ENCODE measurements around the gene CYP51A1. TPM values are rescaled to one million over a fixed set of nuclear protein-coding genes. Genes with fewer than 3 reads are reported as not detected.
A peak's percentile ranks its signal among the peaks of the same experiment; 100 is the strongest.
"Not testable (repeated sequence)": the region's sequence is repeated elsewhere in the genome, so short reads cannot be mapped to it uniquely, and the experiment has no call there.

Gene CYP51A1
- 193 and 196 TPM in 2 replicates for total RNA-seq
- long read RNA-seq, transcript CYP51A1-203 (10 exons, 1,729 nt): minor isoform, 28 of 483 reads
- long read RNA-seq, transcript CYP51A1-201 (10 exons, 3,210 nt): major isoform, 425 of 483 reads
- long read RNA-seq, partial matches to known transcripts: 16 of 483 reads
- long read RNA-seq, other reads (novel, unspliced or antisense): 13 of 483 reads

DNA sequence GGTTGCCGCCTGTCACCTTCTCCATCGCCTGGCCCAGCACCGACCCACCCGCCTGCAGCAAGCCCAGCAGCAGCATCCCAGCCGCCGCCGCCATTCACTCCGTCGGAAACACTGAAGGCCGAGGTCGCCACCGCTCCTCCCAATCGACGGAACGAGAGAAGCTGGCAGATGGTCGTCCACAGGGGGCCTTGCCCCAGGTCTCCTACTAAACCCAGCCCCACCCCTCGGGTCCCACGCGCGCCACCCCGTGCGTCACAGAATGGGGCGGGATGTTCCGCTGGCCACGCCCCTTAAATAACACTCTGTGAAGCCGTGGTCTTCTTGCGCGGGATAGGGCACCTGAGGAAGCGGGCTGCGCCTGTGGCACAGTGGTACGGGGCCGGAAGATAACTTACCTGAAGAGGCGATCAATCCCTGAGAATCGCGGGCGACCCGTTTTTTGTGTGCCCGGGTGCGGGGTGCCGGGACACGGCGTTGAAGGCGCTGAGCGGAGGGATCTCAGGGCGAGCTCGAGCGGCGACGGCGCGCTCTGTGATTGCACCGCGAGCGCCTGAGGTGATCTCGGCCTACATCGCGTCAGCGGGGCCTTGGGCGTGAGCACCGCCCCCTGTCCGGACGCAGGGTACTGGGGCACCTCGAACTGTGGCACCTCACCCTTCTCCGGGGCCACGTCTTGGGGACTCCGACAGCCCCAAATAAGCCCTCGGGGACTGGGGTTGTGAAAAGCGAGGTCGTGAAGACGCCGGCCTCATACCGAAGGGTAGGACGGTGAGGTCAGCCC, at the start of gene CYP51A1:
Gene CYP51A1, minus strand, starts transcription at position 207 of the 781 bp plus-strand sequence. Its CDS starts 113 bp downstream, at position 94.
- peak; percentile 92 for DNase-seq (ENCODE audit: low read depth, low spot score)
- TF ChIP-seq, protein P1, sequence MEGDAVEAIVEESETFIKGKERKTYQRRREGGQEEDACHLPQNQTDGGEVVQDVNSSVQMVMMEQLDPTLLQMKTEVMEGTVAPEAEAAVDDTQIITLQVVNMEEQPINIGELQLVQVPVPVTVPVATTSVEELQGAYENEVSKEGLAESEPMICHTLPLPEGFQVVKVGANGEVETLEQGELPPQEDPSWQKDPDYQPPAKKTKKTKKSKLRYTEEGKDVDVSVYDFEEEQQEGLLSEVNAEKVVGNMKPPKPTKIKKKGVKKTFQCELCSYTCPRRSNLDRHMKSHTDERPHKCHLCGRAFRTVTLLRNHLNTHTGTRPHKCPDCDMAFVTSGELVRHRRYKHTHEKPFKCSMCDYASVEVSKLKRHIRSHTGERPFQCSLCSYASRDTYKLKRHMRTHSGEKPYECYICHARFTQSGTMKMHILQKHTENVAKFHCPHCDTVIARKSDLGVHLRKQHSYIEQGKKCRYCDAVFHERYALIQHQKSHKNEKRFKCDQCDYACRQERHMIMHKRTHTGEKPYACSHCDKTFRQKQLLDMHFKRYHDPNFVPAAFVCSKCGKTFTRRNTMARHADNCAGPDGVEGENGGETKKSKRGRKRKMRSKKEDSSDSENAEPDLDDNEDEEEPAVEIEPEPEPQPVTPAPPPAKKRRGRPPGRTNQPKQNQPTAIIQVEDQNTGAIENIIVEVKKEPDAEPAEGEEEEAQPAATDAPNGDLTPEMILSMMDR (conservative IDR thresholded peaks at IDR 0.05): no peak
- Mint-ChIP-seq H3K27ac (ENCODE audit: unreplicated experiment) (peak within 1 kb of the TSS; percentile 100), H3K4me3 (peak within 1 kb of the TSS; percentile 100), H3K36me3 (ENCODE audit: low read depth) (peaks cover 23% of the 10 kb centered on the region), H3K4me1 (peaks cover 54% of the 10 kb centered on the region), H3K27me3 (ENCODE audit: low read depth) (no peaks in the 10 kb centered on the region), H3K9me3 (no peaks in the 10 kb centered on the region)

DNA sequence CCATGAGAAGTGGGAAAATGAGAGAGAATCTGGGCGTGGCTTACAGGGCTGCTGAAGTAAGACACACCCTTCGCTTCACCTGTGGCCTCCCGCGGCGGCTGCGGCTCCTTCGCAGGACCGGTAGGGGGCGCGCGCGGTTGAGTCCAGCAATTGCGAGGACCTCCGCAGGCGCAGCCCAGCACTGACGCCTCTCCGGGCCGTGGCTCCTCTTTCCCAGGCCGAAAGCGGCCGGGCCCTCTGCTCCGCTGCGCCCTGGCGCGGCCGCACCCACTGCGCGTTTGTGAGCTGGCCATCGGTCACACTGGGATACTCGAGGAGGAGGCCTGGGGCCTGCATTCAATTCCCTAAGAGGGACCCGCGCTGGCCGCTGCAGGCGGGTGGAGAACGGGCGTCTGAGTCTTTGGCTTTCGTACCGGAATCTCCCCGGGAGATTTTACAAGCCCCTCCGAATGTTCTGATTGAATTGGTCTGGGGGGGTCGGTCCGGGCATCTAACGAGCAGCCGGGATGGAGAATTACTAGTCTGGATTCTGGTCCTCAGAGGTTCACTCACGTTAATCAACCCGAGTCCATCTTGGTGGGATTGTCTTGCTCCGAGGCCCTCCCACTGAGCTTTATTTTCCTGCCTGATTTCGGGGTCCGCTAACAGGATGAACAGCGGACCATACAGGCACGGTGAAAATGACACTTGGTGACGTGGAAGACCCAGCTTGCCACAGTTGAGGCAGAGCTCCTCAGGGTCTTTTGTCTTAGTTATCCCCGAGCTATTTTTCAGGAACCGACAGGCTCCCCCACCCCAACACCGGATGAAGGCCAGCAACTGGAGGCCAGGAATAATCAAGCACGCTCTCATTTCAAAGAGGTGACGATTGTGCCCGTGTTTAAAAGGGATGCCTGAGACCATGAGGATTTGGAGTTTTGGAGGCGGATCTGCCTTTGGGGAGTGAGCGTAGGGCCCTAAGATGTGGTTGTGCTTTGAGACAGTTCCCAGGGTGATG, 44.9 kb upstream of the CYP51A1 start, which contains the start of gene LRRD1:
Gene LRRD1, minus strand, starts transcription at position 215 of the 997 bp plus-strand sequence. CDS start 13,940 bp downstream, outside the sequence.
- Mint-ChIP-seq H3K9me3 (peaks cover 7% of the 10 kb centered on the region), H3K27me3 (ENCODE audit: low read depth) (peaks cover 2% of the 10 kb centered on the region), H3K4me1 (no peaks in the 10 kb centered on the region), H3K36me3 (ENCODE audit: low read depth) (peaks cover 13% of the 10 kb centered on the region), H3K27ac (ENCODE audit: unreplicated experiment) (peak within 1 kb of the TSS; percentile 35), H3K4me3 (peak within 1 kb of the TSS; percentile 69)
- TF ChIP-seq, protein P1 (conservative IDR thresholded peaks at IDR 0.05): peak; percentile 96
- DNase-seq (ENCODE audit: low read depth, low spot score): peak; percentile 85

DNA sequence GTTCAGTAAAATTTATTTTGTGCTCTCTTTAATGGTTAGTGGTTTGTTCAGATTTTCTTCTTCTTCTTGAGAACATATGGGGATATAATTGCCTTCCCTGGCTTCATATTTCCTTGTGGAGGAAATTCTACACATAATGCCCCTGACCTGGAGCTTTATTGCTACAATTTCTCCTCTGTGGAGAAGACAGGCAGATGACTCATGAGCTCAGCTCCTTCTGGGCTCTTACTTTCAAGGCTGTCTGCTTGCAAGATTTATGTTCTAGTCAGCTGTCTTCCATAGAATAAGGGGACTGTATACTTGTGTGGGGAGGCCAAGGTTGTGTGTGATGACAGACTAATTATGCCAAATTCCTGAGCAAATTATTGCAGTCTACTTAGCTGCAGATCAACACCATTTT, 43.1 kb upstream of the CYP51A1 start:
- peaks cover 2% of the 10 kb centered on the region for H3K27me3 Mint-ChIP-seq (ENCODE audit: low read depth)
- H3K4me1 Mint-ChIP-seq: no peaks in the 10 kb centered on the region
- TF ChIP-seq, protein P1 (conservative IDR thresholded peaks at IDR 0.05): no peak
- no peak overlapping the region for H3K27ac Mint-ChIP-seq (ENCODE audit: unreplicated experiment)
- no peak for DNase-seq (ENCODE audit: low read depth, low spot score)
- H3K9me3 Mint-ChIP-seq: peaks cover 5% of the 10 kb centered on the region
- H3K36me3 Mint-ChIP-seq (ENCODE audit: low read depth): peaks cover 8% of the 10 kb centered on the region
- H3K4me3 Mint-ChIP-seq: no peak overlapping the region

DNA sequence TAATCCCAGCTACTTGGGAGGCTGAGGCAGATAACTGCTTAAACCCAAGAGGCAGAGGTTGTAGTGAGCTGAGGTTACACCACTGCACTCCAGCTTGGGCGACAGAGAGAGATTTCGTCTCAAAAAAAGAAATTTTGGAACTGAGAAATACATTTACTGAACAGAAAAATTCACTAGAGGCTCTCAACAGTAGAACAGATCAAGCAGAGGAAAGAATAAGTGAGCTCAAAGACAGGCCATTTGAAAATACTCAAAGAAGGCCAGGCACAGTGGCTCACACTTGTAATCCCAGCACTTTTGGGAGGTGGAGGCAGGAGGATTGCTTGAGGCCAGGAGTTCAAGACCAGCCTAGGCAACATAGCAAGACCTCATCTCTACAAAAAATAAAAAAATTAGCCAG, 35.3 kb upstream of the CYP51A1 start:
- DNase-seq (ENCODE audit: low read depth, low spot score); H3K9me3 Mint-ChIP-seq; H3K27me3 Mint-ChIP-seq (ENCODE audit: low read depth); H3K4me1 Mint-ChIP-seq; H3K4me3 Mint-ChIP-seq; H3K27ac Mint-ChIP-seq (ENCODE audit: unreplicated experiment); H3K36me3 Mint-ChIP-seq (ENCODE audit: low read depth): not testable (repeated sequence)

DNA sequence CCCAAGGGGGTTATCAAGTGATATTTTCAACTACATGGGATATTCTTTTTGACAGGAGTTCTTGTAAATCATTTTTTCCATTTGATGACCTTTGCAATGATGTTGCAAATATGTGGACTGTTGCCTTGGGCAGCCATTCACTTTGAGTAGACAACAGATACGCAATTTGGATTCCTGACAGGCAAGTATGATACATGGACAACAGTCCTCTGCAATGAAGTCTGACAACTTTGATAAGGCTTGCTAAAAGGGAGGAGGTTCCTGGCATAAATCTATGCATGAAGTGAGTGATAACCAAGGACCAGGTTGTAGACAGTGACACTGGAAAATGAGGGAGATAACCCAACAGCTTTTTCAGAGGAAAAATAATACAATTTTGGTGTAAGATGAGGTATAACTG, 27.0 kb upstream of the CYP51A1 start:
- H3K27ac Mint-ChIP-seq (ENCODE audit: unreplicated experiment): no peak overlapping the region
- no peaks in the 10 kb centered on the region for H3K9me3 Mint-ChIP-seq
- no peak overlapping the region for H3K4me3 Mint-ChIP-seq
- H3K36me3 Mint-ChIP-seq (ENCODE audit: low read depth): no peaks in the 10 kb centered on the region
- DNase-seq (ENCODE audit: low read depth, low spot score): no peak
- H3K27me3 Mint-ChIP-seq (ENCODE audit: low read depth): peaks cover 4% of the 10 kb centered on the region
- no peaks in the 10 kb centered on the region for H3K4me1 Mint-ChIP-seq
- TF ChIP-seq, protein P1 (conservative IDR thresholded peaks at IDR 0.05): no peak

Data from neural crest cell (in vitro differentiated cells).